K562 (cell line): ENCODE data around the gene CLCNKB. TPM values are rescaled to one million over a fixed set of nuclear protein-coding genes. Genes with fewer than 3 reads are reported as not detected.

ENCODE experiments used
- CHD4 ChIP-seq: fragments of 200-600 bp; sonication (generic); IDR thresholded peaks from 3 replicates; pipeline ENCODE4 v1.6.1; 2012; ENCODE audit warnings: low read depth, mild to moderate bottlenecking, mixed read lengths, low read length, inconsistent platforms; ENCODE audit not compliant: insufficient read depth, insufficient replicate concordance, poor library complexity, severe bottlenecking
- CTCF ChIP-seq, 3 experiments: IDR thresholded peaks in 2 of 3; conservative IDR thresholded peaks in 1 of 3; 2 replicates each; pipeline ENCODE4 v1.5.1; 2011 to 2012; ENCODE audit warnings: low read length in 3 of 3, mild to moderate bottlenecking in 3 of 3, control low read depth in 2 of 3, improper control_type of control experiment in 1 of 3, inconsistent platforms in 1 of 3, low read depth in 1 of 3, mixed read lengths in 1 of 3, moderate library complexity in 1 of 3; ENCODE audit not compliant: insufficient read depth in 2 of 3
- DACH1 ChIP-seq: fragments of 450-650 bp; IDR thresholded peaks from 2 replicates; pipeline ENCODE4 v1.6.1; 2018; ENCODE audit not compliant: partially characterized antibody
- E2F8 ChIP-seq: fragments of 450-650 bp; IDR thresholded peaks from 2 replicates; pipeline ENCODE4 v1.7.1; 2018; ENCODE audit warnings: mild to moderate bottlenecking, low read depth; ENCODE audit not compliant: partially characterized antibody
- HMGN3 ChIP-seq: IDR thresholded peaks from 2 replicates; pipeline ENCODE4 v1.6.1; 2011; ENCODE audit warnings: borderline replicate concordance, low read depth, mild to moderate bottlenecking, mixed read lengths, low read length; ENCODE audit not compliant: insufficient read length; ENCODE audit errors: extremely low read depth
- HNRNPK ChIP-seq: fragments of 200-400 bp; formaldehyde crosslinking; IDR thresholded peaks from one replicate; pipeline ENCODE4 v1.6.1; 2018; ENCODE audit warnings: mild to moderate bottlenecking, low read depth, low read length; ENCODE audit not compliant: poor library complexity, severe bottlenecking
- L3MBTL2 ChIP-seq: fragments of 450-650 bp; IDR thresholded peaks from 2 replicates; pipeline ENCODE4 v1.6.1; 2016; ENCODE audit warnings: mild to moderate bottlenecking, moderate library complexity
- POLR2AphosphoS5 ChIP-seq: IDR thresholded peaks from 2 replicates; pipeline ENCODE4 v1.6.1; 2011; ENCODE audit warnings: mild to moderate bottlenecking, low read depth, low read length, moderate library complexity; ENCODE audit not compliant: control insufficient read depth, insufficient read depth
- SMAD4 ChIP-seq: fragments of 250-450 bp; sonication (Bioruptor Pico); conservative IDR thresholded peaks from 2 replicates; pipeline ENCODE4 v1.8.0; 2021; ENCODE audit warnings: inconsistent platforms, mild to moderate bottlenecking, moderate library complexity
- TEAD1 ChIP-seq, 2 experiments: fragments of 450-650 bp in 1 of 2; sonication (generic) in 1 of 2; formaldehyde crosslinking; IDR thresholded peaks; 2 replicates each; pipeline versions ENCODE4 v1.4.0 to v1.8.0; 2020 to 2022; ENCODE audit warnings: mild to moderate bottlenecking in 2 of 2, missing genetic modification reagents in 1 of 2
- ZNF232 ChIP-seq: sonication (generic); formaldehyde crosslinking; IDR thresholded peaks from 2 replicates; pipeline ENCODE4 v1.8.0; 2022; ENCODE audit warnings: mild to moderate bottlenecking, missing genetic modification reagents
- polyA plus RNA-seq, 8 experiments: library from polyadenylated mRNA; depleted of rRNA in 4 of 8; stranded (reverse) in 5 of 8; unstranded in 3 of 8; fragments of >200 nt; fragmentation: Nextera tagmentation in 2 of 8; fragmentation: Illumina TruSeq in 1 of 8; extraction: Ambion mirVana in 2 of 8; extraction: Trizol in 1 of 8; gene quantifications; 2 replicates each; pipeline versions ENCODE4 v1.2.1 to v1.2.3, GENCODE V29; 2011 to 2014; ENCODE audit warnings: inconsistent platforms in 1 of 8, missing spikeins in 1 of 8
- total RNA-seq, 7 experiments: library from RNA; depleted of rRNA in 6 of 7; stranded (reverse); fragments of >200 nt in 6 of 7; fragmentation: Illumina TruSeq in 2 of 7; extraction: Trizol in 2 of 7; gene quantifications; 2 replicates each; pipeline versions ENCODE4 v1.2.1 to v1.2.3, GENCODE V29; 2011 to 2021; ENCODE audit warnings: low replicate concordance in 1 of 7

The CLCNKB gene
- total and polyA plus RNA-seq, 9 of the 15 experiments (the other 6 are each of a cell fraction or from before 2014, with no cell fraction given): 0.08 to 1.7 (median 0.64) TPM

- peak; percentile 69 for TF ChIP-seq SMAD4 (CRISPR knock-in tag)
- peak; percentile 31 for TF ChIP-seq HNRNPK
- TF ChIP-seq CHD4: no peak
- no peak for TF ChIP-seq ZNF232 (CRISPR knock-in tag)
- 0 out of 2 replicates have a peak, but pooled peaks have one; percentile 13 for TF ChIP-seq L3MBTL2
- peak; percentile 42 for TF ChIP-seq HMGN3
- TF ChIP-seq TEAD1 (CRISPR knock-in tag; IDR thresholded peaks at IDR 0.05): 0 out of 4 replicates have a peak, but pooled peaks of 1 of the 2 experiments have one; percentile 28
- peak; percentile 66 for TF ChIP-seq POLR2AphosphoS5
- peak; percentile 14 to 62 (median 53); a peak in 3 of 6 replicates for TF ChIP-seq CTCF (IDR thresholded peaks at IDR 0.05 in 2 of 3, conservative IDR thresholded peaks at IDR 0.05 in 1 of 3; ENCODE audit: insufficient read depth in 2 of 3, low read depth in 1 of 3, low read length in 3 of 3)
- TF ChIP-seq DACH1: no peak
- TF ChIP-seq E2F8: no peak
Measured at GRCh38 chr1:16073490-16074119, 30.0 kb downstream of the CLCNKB start, which contains the start of gene FAM131C (continued).
